H1 (cell line): ENCODE results near the gene RCE1. TPM values are rescaled to one million over a fixed set of nuclear protein-coding genes. Genes with fewer than 3 reads are reported as not detected.

Source experiments
- CEBPB ChIP-seq: IDR thresholded peaks from 2 replicates; pipeline ENCODE4 v1.6.1; 2012; ENCODE audit warnings: low read depth, low read length
- KDM4A ChIP-seq: IDR thresholded peaks from one replicate; pipeline ENCODE4 v1.7.1; 2012; ENCODE audit warnings: low read depth, mild to moderate bottlenecking, moderate library complexity, low read length, inconsistent platforms; ENCODE audit not compliant: severe bottlenecking
- MAFK ChIP-seq: IDR thresholded peaks from 2 replicates; pipeline ENCODE4 v1.6.1; 2012; ENCODE audit warnings: low read depth, mild to moderate bottlenecking, improper control_type of control experiment, low read length
- NANOG ChIP-seq: IDR thresholded peaks from 2 replicates; pipeline ENCODE4 v1.6.1; 2011; ENCODE audit warnings: low read length, low read depth, mild to moderate bottlenecking, inconsistent platforms; ENCODE audit not compliant: insufficient read depth, poor library complexity, severe bottlenecking
- PHF8 ChIP-seq: fragments of 200-600 bp; sonication (generic); conservative IDR thresholded peaks from 2 replicates; pipeline ENCODE4 v1.7.1; 2012; ENCODE audit warnings: low read depth, mild to moderate bottlenecking, inconsistent platforms, low read length, moderate library complexity
- RNF2 ChIP-seq: fragments of 200-900, 300-1000 bp; sonication (generic); IDR thresholded peaks from 2 replicates; pipeline ENCODE4 v1.7.1; 2016; ENCODE audit warnings: borderline replicate concordance, low read depth, mild to moderate bottlenecking, antibody characterized with exemption, low read length; ENCODE audit not compliant: poor library complexity, severe bottlenecking; ENCODE audit errors: missing control alignments
- YY1 ChIP-seq: IDR thresholded peaks from 2 replicates; pipeline ENCODE4 v1.6.1; 2011; ENCODE audit warnings: low read depth, mild to moderate bottlenecking, low read length
- polyA plus RNA-seq, 7 experiments: library from polyadenylated mRNA; depleted of rRNA in 3 of 7; stranded (reverse) in 5 of 7; unstranded in 2 of 7; fragments of >200 nt in 5 of 7; fragments of 200-250 nt in 2 of 7; gene quantifications; 1 replicate in 5 of 7; 2 replicates in 1 of 7; 4 replicates in 1 of 7; pipeline versions ENCODE4 v1.2.1 to v1.2.3, GENCODE V29; 2011 to 2013; ENCODE audit warnings: missing spikeins in 2 of 7, mixed read lengths in 2 of 7
- total RNA-seq: library from RNA; stranded (reverse); fragmentation: NEBNext Ultra II Directional; extraction: Animal tissue kit (Norgen Biotek cat#: 25700); gene quantifications from 2 replicates; pipeline ENCODE4 v1.2.1, GENCODE V29; 2021

Gene RCE1
- total and polyA plus RNA-seq, 2 of the 8 experiments (the other 6 are each of a cell fraction or from before 2014, with no cell fraction given) = 35.8 to 84.8 TPM

- TF ChIP-seq PHF8 (no peak), MAFK (no peak), RNF2 (no peak), KDM4A (no peak), YY1 (no peak), NANOG (no peak), CEBPB (no peak)
Measured at GRCh38 chr11:66859686-66860448, 16.6 kb downstream of the RCE1 start (continued).
